ENCODE results near the gene DNAH7.

- TF ChIP-seq CTCF (IDR thresholded peaks at IDR 0.05) (no peak), POLR2A (IDR thresholded peaks at IDR 0.05) (no peak), EP300 (IDR thresholded peaks at IDR 0.05) (no peak)
These were observed 14.0 kb downstream of the DNAH7 start for GRCh38 chr2:196054631-196055030.

Measured in tibial nerve (tissue), 4 donors.